ENCODE measurements around the gene ABCC9.

DNA sequence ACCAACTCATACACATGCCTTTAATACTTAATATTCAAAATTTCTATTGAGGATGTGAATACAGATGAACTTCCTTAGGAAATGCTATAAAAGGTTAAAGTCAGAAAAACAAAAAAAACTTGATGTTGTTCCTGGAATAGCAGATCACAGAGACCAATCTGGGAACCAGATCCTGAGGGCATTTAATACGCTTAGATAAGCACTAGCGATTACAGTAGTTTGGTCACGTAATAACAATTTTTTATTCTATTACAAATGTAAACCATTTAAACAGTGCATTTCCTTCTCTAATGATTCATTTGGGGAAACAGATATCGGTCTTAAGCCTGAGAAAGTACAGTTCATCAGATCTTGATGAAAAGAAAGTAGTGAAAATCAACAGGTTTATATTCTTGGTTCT is 30.8 kb upstream of the ABCC9 start:
- TF ChIP-seq, protein P1, sequence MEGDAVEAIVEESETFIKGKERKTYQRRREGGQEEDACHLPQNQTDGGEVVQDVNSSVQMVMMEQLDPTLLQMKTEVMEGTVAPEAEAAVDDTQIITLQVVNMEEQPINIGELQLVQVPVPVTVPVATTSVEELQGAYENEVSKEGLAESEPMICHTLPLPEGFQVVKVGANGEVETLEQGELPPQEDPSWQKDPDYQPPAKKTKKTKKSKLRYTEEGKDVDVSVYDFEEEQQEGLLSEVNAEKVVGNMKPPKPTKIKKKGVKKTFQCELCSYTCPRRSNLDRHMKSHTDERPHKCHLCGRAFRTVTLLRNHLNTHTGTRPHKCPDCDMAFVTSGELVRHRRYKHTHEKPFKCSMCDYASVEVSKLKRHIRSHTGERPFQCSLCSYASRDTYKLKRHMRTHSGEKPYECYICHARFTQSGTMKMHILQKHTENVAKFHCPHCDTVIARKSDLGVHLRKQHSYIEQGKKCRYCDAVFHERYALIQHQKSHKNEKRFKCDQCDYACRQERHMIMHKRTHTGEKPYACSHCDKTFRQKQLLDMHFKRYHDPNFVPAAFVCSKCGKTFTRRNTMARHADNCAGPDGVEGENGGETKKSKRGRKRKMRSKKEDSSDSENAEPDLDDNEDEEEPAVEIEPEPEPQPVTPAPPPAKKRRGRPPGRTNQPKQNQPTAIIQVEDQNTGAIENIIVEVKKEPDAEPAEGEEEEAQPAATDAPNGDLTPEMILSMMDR (IDR thresholded peaks at IDR 0.05; ENCODE audit: low read depth, low read length) = no peak
- TF ChIP-seq, protein P2, sequence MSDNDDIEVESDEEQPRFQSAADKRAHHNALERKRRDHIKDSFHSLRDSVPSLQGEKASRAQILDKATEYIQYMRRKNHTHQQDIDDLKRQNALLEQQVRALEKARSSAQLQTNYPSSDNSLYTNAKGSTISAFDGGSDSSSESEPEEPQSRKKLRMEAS (IDR thresholded peaks at IDR 0.05; ENCODE audit: low read depth, low read length) = no peak

Measured in NB4 (cell line).